ENCODE results near the gene TPR.

The TPR gene

DNA sequence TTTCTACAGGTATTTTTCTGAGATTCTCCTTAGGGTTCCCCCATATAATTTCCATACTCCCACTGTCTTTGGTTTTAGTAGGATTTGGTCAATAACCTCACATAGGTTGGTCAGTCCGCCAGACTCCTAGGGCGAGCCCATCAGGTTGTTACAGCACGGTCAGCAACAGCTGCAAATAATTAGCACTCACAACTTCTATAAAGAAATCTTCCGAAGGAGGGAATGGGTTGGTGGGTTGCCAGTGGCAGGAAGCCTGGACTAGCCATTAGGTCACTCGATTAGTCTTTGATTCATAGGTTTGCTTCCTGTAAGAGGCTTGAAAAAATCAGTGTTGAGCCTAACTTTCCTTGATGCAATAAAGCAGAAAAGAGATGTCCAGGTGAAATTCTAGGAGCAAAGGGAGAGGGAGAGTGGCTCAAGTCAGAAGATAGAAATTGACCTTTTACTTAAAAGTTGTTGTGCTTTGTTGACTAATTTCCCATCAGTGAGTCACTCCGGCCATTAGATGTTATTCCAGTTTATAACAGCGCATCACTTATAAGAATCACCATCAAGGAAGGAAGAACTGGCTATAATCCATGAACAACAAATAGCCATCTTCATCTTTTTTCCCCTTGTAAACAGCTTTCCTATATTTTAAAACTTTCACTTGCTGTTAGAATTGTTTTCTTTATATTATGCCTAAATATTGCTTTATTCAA, 88.3 kb downstream of the TPR start:
- no peak for DNase-seq

DNA sequence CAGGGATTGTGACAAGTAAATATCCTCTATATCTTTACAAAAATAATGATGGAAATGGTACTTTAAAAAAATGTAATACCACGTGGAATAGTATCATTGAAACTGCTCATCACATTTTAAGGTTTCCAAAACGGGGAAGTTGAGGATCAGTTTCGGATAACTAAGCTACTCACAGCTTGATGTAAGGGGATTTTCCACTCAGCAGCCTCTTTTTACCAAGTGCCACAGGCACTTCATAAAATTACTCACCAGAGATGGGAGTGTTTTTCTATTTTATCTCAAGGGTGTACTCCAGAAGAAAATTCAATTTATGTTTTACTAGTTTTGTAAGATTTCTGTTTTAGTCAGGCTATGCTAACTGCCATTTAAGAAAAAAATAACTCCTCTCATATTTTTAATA, 91.7 kb downstream of the TPR start:
- no peak for DNase-seq

DNA sequence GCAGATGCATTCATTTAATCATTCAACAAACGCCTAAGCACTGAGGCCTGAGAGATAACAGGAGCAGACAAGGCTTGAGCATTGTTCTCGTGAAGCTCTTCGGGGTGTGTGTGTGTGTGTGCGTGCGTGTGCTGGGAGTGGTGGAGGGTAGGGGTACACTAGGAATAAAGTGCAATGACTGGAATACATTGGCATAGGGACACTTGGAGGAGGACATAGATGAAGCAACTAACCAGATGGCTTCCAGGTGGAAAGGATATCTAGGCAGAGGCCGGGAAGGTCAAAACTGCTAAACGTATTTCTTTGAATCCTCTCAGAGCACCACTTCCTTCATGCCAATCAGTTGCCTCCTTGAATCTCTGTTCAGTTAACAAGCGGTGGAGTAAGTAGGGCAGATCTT, 92.6 kb downstream of the TPR start:
- DNase-seq = no peak

DNA sequence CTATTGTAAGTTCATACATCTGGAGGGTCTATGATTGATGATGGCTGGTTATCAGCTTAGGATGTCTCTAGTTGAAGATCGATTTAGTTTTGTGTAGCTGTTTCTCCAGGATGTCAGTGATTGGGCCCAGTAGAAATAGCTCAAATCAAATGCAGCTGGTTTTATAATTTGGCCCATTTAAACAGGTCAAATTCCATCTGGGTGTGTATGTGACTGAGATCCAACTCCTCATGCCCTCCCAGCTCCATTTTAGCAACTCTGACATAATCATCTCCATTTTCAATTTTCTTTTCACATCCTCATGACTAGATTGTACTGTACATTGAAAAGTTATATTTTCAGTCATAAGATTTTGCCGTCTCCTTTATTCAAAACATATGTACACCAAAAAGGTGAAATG, 99.2 kb downstream of the TPR start:
- no peak for DNase-seq

DNA sequence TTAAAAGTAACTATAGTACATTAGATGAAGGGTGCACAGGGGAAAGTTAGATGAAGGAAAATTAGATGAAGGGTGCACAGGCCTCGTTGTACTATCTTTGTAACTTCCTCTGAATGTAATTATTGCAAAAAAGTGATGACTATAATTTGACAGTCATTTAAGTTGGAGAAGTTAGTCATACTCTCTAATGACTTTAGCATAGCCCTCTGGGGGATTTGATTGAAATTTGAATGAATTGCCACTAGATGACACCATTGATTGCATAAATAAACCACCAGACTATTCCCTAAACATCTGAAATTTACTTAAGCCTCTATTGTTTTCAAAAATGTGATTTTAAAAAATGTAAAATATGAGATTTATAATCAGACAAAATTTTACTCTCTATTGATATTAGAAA, 102.6 kb downstream of the TPR start:
- no peak for DNase-seq

DNA sequence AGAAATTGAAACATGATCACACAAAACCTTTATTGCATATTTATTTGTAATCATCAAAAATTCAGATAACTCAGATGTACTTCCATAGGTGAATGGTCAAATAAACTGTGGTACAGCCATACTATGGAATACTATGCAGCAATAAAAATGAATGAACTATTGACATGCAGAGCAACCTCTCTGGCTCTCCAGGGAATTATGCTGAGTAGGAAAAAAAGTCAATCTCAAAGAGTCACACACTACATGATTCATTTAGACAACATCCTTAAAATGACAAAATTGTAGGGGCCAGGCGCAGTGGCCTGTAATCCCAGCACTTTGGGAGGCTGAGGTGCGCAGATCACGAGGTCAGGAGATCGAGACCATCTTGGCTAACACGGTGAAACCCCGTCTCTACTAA, 104.0 kb downstream of the TPR start:
- no peak for DNase-seq
